HG02610 (cell line): ENCODE data around the gene C10orf53.

Experiments
- ATAC-seq: cut with Tn5 transposase; IDR thresholded peaks from one replicate; pipeline ENCODE4 v1.9.1; 2021; ENCODE audit warnings: mild to moderate bottlenecking, moderate library complexity; ENCODE audit not compliant: unreplicated experiment

Gene C10orf53

DNA sequence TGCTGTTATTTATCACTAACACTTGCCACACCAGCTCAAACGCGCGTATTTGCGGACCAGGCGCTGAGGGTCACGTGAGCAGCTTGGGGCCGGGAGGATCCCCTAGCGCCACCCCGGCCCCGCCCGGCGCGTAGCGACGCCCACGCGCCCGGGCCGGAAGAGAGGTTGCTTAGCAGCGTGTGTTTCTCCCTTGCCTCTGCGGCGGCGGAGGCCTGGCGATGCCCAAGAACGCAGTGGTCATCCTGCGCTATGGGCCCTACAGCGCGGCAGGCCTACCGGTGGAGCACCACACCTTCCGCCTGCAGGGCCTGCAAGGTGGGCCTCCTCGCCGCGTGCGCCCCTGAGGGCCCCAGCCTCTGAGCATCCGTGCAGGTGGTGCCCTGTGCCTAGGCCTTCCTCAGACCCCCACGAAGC is at the start of gene C10orf53:
TSS of gene C10orf53 (plus strand) at position 172 of the 414 bp plus-strand sequence. CDS start at position 219, 47 bp downstream.
- ATAC-seq, result no peak

DNA sequence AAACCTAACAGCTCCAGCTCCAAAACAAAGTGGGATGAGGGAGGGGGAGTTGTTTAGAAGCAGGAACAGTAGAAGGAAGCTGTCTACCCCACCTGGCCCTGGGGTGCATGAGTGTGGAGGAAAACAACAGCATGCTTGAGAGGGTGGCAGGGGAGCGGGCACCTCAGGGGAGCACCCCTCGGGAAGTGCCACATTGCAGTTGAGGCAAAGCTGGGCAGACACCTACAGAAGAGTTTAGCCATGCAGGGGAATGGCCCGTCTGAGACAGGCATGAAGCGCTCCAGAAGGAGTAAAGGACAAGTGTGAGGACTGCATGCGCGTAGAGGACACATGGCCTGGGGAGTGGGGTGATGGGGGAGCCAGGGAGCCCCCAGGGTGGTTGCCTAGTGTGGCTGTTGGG is 47.5 kb upstream of the C10orf53 start:
- ATAC-seq, result no peak

DNA sequence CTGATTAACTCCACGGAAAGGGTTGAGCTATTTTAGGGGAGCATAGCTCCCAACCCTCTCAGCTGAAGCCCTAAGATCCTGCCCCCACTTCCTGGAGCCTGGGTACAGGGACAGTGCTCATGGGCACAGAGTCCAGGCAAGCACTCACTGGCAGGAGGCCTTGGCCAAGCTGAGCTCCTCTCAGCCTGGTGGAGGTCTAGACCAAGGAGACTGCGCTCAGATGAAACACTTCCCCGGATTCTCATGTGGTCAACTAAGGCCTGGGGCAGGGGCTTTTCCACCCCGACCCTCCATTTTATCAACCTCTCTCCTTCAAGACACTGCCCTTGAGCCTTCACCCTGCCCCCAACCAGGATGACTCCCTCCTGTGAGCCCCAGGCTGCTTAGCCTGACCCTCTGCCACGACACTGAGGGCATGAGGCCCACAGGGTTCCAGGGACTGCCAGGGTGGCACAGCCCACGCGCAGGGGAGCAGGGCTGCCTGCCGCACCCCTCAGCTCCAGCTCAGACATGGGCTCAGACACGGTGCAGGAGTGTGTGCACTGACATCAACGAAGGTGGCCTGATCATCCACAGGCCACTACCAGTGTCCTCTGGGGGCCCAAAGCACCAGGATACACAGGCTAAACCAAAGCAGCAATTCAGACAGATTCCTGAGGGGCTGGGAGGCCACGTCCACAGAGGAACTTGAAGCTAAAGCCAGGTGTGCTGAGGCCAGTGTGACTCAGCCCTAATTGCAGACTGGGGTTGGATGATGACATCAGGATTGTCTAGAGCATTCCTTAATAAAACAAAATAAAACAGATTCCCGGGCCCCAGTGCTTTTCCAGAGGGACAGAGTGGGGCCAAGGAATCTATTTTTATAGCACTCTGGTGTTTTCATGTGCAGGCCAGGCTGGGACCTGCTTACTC is 46.8 kb upstream of the C10orf53 start:
- ATAC-seq, result no peak

- ATAC-seq, result no peak
Measured at GRCh38 chr10:49633327-49634068, 46.0 kb upstream of the C10orf53 start.

GRCh38 chr10:49634069-49634660 is 45.3 kb upstream of the C10orf53 start:
- no peak for ATAC-seq

GRCh38 chr10:49642311-49642710 is 37.1 kb upstream of the C10orf53 start:
- ATAC-seq, result no peak

GRCh38 chr10:49643241-49644034 is 36.0 kb upstream of the C10orf53 start:
- ATAC-seq, result no peak

DNA sequence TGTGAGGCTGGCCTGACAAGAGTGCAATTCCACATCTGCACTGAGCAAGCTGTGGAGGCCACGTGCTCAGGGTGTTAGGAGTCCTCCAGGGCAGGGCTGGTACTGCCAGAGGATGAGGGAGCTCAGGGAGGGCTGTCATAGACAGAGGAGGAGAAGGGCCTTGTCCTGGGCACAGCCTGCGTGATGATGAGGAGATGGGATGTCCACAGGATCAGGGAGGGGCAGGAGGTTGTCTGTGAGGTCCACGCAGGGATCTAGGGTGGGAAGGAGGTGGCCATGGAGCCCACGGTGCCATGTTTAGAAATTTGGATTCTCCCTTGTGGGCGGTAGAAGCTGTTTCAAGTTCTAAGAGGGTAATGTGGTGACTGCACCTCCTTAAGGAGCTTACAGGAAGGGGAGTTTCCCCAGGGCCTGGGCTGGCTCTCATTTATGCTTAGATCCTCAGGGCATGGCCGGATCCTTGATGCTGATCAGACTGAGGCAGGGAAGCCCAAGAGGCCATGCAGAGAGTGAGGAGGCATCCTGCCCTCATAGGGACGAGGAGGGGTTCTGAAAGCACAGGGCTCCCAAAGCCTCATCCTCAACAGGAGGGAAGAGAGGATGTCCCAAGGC is 35.3 kb upstream of the C10orf53 start:
- ATAC-seq, result no peak

DNA sequence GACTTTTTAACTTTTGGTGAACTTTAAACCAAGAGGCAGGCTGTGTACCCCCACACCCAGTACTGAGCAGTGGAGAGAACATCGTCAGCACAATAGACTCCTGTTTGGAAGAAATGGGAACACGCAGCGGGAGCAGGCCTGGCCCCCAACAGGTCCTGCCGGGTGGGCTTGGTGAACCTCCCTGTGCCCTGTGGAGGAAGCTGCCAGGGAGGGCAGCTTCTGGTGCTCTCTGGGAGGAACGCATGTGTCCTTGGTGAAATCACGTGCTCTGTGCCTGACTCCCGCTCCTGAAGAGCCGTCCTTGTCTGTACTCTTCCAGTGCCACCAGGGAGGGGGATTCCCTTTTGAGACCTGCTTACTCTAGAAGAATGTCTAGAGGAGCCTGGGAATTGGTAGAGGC is 34.0 kb upstream of the C10orf53 start:
- no peak for ATAC-seq

GRCh38 chr10:49645871-49646870 is 33.3 kb upstream of the C10orf53 start:
- ATAC-seq, result no peak

- no peak for ATAC-seq
Measured at GRCh38 chr10:49647554-49647953, 31.9 kb upstream of the C10orf53 start.

DNA sequence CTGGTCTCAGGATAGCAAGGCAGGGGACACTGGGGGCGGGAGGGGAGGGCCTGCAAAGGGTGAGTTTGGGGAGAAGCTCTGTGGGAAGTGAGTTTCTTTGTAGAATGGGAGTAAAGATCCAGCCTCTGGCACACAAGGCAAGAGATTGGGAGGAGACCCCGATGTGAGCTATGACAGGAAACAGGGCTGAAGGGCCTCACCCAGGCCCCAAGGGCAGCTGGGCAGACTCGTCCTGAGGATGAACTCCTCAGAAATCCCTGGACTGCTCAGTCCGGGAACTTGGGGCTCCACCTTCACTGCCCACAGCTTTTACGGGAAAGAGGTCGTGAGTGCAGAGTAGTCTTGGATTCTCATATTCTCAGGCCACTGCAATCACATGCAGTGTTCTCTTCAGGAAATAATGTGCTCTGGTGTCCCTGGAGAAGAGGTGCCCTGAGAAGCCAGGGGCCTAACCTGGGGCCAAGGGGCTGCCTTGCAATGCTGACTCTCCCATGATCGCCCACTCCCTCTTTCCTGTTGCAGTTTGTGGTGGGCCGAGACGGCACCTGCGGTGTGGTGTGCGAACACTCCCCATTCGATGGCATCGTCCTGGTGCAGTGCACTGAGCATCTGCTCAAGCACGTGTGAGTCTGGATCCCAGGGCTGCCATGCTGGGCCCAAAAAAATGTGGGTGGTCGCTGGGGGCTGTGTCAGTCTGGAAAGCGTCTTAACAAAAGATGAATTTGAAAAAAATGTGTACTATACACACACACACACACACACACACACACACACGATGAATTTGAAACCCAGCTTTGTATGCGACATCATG is 31.3 kb upstream of the C10orf53 start:
- no peak for ATAC-seq

DNA sequence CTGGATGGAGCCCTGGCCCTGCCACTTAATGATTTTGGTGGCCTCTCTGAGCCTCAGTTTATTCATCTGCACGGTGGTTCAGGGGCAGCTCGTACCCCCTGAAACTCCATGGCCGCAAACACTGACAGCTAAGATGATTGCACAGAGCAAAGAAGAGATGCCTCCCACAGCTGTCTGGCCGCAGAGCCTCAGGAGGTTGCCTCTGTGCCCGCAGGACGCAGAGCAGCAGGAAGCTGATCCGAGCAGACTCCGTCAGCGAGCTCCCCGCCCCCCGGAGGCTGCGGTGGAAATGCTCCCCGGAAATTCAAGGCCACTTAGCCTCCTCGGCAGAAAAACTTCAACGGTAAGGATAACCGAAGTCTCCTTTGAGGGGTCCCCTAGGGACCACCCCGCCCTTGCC is 30.2 kb upstream of the C10orf53 start:
- ATAC-seq, result no peak

GRCh38 chr10:49649936-49650723 is 29.3 kb upstream of the C10orf53 start:
- ATAC-seq, result no peak

DNA sequence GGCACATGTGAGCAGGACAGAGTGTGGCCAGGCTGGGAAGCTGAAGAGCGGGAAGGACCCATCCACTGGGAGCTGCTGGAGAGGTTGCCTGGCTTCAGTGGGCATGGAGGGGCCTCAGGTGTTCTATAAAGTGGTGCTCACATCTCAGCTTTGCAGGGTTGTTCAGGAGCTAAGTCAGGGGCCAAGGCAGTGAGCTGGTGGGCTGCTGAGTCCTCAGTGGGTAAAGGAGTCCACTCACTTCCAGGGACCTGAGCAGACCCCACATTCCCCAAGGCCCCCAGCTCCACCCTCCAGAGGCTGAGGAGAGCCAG is 28.8 kb upstream of the C10orf53 start:
- no peak for ATAC-seq

DNA sequence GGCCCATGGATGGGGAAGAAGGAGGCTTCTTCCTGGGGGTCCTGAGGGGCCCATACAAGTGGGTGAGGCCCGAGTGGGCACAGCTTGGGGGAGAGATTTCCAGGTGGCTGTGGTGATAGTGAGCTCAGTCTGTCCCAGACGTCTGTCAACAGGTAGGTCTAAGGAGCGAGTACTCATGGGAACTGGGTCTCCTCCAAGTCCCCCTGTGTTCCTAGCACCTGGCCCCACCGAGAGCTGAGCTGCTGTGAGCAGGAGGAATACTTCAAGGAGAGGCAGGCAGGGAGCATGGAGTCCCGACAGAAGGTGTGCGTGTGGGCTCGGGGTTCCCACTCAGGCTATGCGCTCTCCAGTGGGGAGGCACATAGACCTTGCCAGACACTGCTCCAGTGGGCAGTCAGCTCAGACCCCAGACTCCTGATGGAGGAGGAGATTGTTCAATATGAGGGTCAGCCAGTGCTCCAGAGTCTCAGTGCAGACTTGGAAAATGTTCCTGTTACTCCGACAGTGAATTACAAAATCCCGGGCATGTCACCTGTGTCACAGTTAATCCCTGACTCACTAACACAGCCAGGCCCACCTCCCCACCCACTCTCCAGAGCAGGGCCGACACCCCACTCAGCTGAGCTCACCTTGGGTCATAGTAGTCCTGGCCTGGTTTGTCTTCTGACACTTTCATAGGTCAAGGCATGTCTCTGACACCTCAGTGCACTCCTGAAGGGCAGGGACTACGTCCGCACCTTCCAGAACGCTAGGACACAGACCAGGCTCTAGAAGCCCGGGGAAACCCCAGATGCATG is 28.2 kb upstream of the C10orf53 start:
- ATAC-seq, result no peak

DNA sequence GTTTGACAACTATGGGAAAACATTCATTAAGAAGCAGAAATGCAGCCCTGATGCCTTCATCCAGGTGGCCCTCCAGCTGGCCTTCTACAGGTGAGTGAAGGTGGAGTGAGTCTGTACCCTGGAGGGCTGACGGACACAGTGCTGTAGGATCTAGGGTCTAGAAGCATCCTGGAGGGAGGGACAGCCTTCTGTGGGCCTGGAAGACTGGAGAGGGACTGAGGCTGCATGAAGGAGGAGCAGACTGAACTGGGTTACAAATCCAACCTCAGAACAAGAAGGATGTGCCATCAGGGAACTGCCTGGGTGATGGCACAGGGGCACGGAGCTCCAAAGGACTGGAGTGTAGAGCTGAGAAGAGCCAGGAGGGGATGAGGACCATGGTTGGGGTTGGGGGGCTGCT is 27.5 kb upstream of the C10orf53 start:
- no peak for ATAC-seq
